ENCODE measurements around the gene NOXA1. TPM values are rescaled to one million over a fixed set of nuclear protein-coding genes. Genes with fewer than 3 reads are reported as not detected.

NOXA1 gene
- total RNA-seq, 4 donors from 2014 or later, result 1.4 to 5.3 (median 2.4) TPM

DNA sequence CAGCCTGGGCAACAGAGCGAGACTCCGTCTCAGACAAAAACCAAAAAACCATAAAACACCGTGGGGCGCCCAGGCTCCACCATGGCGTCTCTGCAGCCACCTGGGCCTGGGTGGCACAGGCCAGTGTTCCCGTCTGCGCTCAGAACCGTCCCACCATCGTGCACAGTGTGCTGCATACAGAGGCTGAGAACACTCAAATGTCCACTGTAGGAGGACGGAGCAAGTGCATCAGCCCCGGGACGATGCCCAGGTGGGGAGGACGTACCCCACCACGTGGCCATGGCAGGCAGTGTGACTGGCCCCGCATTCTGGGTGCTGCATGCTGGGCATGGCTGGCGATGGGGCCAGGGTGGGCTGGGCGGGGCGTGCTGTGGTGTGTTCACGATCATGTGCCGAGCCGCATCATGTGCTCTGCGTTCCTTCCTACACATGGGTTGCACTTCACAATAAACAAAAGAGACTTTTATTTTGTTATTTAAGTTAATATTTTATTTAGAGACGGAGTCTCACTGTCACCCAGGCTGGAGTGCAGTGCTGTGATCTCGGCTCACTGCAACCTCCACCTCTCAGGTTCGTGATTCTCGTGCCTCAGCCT, 38.0 kb upstream of the NOXA1 start:
- TF ChIP-seq, protein P1, sequence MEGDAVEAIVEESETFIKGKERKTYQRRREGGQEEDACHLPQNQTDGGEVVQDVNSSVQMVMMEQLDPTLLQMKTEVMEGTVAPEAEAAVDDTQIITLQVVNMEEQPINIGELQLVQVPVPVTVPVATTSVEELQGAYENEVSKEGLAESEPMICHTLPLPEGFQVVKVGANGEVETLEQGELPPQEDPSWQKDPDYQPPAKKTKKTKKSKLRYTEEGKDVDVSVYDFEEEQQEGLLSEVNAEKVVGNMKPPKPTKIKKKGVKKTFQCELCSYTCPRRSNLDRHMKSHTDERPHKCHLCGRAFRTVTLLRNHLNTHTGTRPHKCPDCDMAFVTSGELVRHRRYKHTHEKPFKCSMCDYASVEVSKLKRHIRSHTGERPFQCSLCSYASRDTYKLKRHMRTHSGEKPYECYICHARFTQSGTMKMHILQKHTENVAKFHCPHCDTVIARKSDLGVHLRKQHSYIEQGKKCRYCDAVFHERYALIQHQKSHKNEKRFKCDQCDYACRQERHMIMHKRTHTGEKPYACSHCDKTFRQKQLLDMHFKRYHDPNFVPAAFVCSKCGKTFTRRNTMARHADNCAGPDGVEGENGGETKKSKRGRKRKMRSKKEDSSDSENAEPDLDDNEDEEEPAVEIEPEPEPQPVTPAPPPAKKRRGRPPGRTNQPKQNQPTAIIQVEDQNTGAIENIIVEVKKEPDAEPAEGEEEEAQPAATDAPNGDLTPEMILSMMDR (IDR thresholded peaks at IDR 0.05; ENCODE audit: low read depth), result no peak

DNA sequence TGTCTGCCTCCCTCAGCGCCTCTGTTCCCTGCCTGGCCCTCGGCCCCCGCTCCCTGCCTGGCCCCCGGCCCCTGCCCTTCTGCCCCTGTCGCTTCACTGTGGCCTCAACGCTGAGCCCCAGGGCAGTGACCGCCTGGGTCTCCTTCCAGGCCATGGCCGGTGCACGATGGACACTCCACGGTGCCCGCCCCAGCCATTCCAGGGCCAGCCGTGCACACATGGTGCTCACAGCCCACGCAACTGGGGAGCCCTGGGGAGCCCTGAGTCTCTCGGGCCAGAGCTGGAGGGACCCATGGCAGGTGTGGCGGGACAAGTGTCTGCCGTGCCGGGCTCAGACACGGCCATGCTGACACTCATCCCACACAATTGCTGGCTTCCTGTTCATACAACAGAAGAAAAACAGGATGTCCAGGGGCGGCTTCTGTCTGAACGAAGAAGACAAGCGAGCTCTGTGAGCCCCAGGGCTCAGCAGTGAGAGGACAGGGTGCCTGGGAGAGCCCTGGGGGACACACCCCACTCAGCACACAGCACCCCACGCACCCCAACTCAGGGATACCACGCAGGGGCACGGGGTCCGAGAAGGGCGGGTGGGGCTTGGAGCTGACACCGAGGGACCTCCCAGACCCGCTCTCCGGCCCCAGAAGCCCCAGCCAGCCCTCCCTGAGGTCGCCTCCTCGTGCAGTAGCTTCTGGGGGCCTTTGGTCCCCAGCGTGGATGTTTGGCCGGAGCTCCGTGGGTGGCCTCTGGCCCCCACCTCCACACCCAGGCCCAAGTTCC, 35.9 kb upstream of the NOXA1 start:
- TF ChIP-seq, protein P1 (IDR thresholded peaks at IDR 0.05; ENCODE audit: low read depth), result no peak

DNA sequence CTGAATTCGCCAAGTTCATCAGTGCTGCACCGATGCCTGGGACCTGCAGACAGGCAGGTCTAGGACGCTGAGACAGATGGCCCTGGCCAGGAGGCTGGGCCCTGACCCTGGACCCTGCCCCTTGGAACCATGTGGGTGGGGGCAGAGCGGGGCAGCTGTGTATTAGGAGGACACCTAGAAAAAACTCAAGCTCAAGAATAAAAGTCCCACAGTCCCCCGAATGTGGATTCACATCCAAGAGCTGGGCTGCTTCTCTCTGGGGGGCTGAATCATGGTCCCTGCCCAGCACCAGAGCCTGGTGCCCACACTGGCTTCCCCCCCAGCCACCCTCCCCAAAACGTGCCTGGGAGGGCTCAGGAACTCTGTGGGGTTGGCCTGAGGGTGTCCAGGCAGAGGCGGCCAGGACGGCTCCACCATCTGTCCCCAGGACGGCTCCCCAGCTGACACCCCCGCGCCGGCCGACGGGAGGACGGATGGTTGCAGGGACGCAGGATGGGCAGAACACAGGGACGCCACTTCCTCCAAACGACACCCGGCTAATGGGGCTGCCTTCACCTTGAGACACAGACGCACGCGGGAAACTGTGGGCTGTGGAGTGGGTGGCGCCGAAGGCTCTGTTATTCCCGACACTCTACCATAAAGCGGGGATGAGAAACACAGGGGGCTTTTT, 35.2 kb upstream of the NOXA1 start:
- TF ChIP-seq, protein P1 (IDR thresholded peaks at IDR 0.05; ENCODE audit: low read depth), result no peak

DNA sequence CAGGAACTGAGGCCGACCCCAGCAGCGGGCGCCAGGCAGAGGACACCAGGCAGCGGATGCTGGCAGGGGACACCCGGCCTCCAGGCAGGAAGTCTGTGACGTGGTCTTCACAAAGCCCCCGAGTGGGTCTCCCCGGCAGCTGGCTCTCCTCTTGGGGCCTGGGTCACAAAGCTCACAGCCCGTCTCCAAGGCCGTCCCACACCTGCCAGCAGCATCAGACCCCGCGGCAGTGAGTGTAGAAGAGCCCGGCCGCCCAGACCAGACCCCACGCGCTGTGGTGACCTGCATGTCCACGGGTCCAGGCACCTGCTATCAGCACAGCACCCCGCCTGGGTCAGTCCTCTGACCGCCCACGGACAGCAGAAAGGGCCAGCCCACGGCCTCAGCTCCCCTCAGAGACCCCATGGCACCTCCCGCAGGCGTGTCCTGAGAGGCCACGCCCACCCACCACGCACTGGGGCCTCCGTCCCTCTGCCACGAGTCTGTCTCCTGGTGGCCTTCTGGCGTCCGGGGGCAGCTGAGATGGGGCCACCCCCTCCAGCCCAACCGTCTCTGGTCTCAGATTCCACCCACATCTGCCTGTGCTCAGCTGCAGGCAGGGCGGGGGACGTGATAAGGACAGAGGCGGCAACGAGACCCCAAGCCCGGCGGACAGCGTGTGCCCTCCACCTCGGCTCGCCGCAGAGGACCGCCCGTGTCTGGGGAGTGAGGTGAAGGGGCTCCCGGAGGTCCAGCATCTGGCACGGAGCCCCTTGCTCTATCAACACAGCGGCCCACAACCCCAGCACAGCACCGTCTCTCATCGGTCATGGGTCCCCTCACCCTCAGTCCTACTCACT, 34.4 kb upstream of the NOXA1 start:
- TF ChIP-seq, protein P1 (IDR thresholded peaks at IDR 0.05; ENCODE audit: low read depth), result no peak

DNA sequence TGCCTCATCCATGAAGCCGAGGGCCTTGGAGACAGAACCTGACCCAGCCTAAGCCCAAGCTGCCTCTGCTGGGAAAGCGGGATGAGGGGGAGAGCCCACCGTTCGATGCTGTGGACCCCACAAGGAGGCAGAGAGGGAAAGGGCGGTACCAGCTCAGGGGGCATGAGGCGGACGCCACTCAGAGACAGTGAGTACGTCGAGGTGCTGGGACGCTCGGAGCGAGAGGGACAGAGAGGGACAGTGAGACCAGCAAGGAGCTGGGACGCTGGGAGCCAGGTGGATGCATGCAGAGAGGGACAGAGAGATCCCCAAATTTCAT, 33.8 kb upstream of the NOXA1 start:
- TF ChIP-seq, protein P1 (IDR thresholded peaks at IDR 0.05; ENCODE audit: low read depth), result no peak

DNA sequence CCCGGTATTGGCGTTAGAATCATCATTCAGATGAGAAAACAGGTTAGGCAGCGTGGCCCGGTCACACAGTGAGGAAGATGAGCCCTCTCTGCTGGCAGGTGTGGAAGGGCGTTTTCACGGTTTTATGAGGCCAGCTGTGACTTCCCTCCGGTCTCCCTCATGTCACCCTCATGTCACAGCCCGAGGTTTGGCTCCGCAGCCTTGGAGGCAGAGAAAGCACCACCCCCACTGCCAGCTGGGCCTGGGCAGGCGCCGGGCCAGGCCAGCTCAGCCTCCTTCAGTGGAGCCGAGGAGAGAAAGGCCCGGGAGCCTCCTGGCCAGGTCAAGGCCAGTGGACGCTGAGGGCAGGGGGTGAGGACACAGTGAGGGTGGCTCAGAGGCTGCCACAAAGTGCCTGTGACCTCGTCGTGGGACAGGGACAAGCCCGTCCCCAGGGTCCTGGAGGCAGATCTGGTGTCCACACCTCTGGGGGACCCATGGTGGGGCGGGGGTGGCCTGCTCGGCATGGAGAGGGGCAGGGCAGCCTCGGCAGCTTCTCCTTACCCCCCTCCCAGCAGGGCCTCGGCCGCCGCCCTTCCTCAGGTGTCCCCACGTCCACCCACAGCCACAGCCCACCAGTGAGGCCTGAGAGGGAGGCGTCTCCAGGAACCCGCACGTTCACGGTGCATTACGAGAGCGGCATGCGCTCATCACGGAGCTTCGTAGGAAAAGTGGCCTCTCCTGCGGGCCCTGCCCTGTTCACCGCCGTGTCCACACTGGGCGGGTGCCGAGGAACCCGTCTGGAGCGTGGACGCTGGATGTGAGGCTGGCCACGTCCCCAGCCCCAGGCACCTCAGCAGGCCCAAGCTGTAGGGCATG, 32.4 kb upstream of the NOXA1 start:
- TF ChIP-seq, protein P1 (IDR thresholded peaks at IDR 0.05; ENCODE audit: low read depth), result no peak
